Loucy (cell line): Measurements from ENCODE around the gene TMEM269.

ENCODE experiments used
- EZH2phosphoT487 ChIP-seq: fragments of 200-600 bp; IDR thresholded peaks from 2 replicates; pipeline ENCODE4 v1.6.1; 2018; ENCODE audit warnings: antibody characterized with exemption, mild to moderate bottlenecking, moderate library complexity, borderline replicate concordance
- TF ChIP-seq, protein P1 (sequence below): fragments of 200-600 bp; sonication (generic); conservative IDR thresholded peaks from 2 replicates; pipeline ENCODE4 v1.5.1; 2014; ENCODE audit warnings: mild to moderate bottlenecking, antibody characterized with exemption, low read length

DNA sequence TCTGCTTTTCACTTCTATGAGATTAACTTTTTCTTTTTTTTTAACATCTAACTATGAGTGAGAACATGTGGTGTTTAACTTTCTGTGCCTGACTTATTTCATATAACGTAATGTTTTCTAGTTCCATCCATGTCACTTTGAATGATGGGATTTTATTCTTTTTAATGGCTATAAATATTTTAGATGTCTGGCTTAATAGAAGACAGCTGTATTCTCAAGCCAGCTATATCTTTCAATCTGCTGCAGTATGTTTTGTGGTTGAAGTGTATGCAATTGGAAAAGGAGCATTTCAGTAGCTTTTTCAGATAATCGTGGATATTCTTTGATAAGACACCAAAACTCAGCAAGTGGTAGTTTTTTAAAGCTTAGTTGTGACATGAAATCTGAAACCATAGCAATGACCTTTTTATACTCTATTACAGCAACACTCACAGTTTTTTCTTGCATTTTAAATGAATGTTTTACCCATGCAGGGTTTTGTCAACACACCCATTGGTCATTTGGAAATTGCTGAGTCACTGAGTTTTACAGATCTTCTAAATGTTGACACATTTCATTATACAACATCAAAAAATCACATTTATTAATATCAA, 38.1 kb downstream of the TMEM269 start:
- TF ChIP-seq, protein P1, sequence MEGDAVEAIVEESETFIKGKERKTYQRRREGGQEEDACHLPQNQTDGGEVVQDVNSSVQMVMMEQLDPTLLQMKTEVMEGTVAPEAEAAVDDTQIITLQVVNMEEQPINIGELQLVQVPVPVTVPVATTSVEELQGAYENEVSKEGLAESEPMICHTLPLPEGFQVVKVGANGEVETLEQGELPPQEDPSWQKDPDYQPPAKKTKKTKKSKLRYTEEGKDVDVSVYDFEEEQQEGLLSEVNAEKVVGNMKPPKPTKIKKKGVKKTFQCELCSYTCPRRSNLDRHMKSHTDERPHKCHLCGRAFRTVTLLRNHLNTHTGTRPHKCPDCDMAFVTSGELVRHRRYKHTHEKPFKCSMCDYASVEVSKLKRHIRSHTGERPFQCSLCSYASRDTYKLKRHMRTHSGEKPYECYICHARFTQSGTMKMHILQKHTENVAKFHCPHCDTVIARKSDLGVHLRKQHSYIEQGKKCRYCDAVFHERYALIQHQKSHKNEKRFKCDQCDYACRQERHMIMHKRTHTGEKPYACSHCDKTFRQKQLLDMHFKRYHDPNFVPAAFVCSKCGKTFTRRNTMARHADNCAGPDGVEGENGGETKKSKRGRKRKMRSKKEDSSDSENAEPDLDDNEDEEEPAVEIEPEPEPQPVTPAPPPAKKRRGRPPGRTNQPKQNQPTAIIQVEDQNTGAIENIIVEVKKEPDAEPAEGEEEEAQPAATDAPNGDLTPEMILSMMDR: no peak
- no peak for TF ChIP-seq EZH2phosphoT487
